Measurements from ENCODE around the gene CNPY1.
"Not testable (repeated sequence)": the region's sequence is repeated elsewhere in the genome, so short reads cannot be mapped to it uniquely, and the experiment has no call there.

The CNPY1 gene

DNA sequence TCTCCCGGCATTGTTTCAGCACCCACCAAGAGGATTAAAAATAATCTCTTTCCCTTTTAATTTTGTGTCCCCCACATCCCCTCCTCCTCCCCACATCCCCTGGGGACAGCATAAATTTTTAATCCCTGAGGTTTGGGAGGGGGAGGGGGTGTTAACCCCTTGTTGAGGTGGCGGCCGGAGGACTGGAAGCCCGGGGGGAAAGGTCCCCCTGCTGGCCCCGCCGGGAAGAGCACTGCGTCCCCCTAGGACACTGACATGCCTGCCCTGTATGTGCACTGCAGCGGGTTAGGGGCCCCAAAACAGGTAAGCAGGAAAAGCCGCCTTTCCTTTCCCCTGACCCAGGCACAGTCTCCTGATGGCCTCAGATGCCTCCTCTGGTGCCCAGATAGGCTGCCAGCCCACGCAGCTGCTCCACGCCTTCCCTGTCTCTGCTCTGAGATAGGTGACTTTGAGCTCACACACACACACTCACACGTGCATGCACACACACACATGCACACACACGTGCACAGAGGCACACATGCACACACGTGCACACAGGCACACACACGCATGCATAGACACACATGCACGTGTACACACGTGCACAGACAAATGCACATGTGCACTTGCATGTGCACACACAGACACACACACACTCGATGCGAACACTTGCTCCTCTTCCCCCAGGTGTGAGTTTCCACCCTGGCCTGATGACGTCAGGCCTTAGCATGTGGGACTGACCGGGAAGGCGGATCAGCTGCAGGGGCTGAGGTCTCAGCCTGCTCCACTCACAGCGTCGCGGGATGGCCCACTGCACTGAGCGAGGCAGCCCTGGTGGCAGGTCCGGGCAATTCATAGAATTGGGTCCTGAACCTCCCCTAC is 12.3 kb downstream of the CNPY1 start:
- peak; percentile 79 for DNase-seq (ENCODE audit: low read depth, low spot score)

DNA sequence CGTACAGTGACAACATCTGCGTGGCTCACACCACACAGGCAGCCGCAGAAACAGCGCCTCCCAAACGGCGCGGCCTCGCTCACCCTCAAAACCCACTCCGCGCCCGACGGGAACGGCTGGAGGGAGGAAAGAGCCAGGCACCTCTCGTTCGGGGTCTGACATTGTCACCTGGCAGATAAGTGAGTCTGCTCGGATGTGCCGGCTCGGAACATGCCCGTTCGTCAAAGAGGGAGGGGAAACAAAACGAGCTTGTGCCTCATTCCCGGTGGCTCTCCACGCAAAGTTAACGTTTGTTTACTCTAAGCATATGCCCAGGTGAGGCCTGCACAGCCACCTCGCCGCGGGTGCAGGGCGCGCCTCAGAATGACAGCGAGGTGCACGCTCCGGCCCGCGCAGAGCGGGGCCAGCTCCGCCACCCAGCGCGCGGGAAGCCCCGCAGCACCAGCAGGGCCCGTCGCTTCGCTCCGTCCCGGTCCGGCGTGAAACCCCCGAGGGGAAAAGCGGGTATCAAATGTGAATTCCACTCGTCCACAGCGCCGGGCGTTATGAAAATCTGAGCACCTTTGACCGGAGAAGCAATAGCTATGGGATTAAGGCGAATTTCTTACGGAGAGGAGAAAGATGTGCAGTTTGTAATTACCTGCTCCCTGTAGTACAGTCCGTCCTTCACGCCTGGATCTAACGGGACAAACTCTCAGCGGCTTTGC is 13.1 kb downstream of the CNPY1 start:
- peak; percentile 35 for DNase-seq (ENCODE audit: low read depth, low spot score)

- no peak for DNase-seq (ENCODE audit: low read depth, low spot score)
Observed at GRCh38 chr7:155532792-155533119, 13.6 kb downstream of the CNPY1 start.

- peak; percentile 57 for DNase-seq (ENCODE audit: low read depth, low spot score)
Observed at GRCh38 chr7:155531681-155532080, 14.7 kb downstream of the CNPY1 start.

DNA sequence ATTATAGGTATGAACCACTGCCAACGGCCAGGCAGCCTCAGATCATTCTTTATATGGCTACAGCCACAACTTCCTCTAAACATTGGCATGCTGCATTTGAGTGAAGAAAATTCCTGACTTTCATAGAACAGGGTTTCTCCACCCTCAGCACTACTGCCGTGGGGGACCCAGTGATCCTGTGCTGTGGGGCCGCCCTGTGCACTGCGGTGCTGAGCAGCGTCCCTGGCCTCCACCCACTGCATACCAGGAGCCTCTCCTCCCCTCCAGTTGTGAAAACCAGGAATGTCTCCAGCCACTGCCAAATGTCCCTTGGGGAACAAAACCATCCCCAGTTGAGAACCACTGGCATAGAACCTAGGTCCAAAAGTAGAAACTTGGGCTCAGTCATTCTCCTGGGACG is 15.8 kb downstream of the CNPY1 start:
- DNase-seq (ENCODE audit: low read depth, low spot score) = no peak

- DNase-seq (ENCODE audit: low read depth, low spot score) = no peak
Observed at GRCh38 chr7:155529845-155530244, 16.5 kb downstream of the CNPY1 start.

DNA sequence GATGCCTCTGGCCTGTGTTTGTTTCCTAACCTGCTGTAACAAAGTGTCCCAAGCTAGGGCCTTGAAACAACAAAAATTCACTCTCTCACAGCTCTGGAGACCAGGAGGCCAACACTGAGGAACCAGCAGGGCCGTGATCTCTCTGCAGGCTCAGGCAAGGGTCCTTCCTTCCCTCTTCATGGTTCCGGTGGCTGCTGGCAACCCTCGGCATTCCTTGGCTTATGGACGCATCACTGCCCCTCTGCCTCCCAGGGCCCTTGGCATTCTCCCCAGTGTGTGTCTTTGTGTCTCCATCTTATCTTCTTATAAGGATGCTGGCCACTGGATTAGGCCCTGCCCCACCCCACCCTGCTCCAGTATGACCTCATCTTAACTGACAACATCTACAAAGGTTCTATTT is 17.0 kb downstream of the CNPY1 start:
- no peak for DNase-seq (ENCODE audit: low read depth, low spot score)

- no peak for DNase-seq (ENCODE audit: low read depth, low spot score)
Observed at GRCh38 chr7:155527664-155528063, 18.7 kb downstream of the CNPY1 start.

DNA sequence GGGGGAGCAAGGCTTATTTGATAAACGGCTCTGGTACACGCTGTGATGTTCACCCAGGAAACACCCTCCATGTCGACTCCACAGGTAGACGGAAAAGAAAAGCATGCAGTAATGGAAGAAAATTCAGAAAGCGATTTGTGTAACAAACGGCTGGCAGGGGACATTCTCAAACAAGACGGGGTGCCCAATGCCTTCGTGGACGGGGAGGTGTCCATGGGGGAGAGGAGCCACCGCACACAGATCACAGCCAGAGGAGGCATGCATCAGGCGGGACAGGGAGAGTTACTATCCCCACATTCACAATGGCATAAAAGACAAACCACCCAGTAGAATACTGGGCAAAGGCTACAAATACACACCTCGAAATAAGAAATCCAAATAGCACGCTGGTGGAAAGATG is 20.1 kb downstream of the CNPY1 start:
- no peak for DNase-seq (ENCODE audit: low read depth, low spot score)

GRCh38 chr7:155524018-155524556 is 22.3 kb downstream of the CNPY1 start:
- no peak for DNase-seq (ENCODE audit: low read depth, low spot score)

- no peak for DNase-seq (ENCODE audit: low read depth, low spot score)
Observed at GRCh38 chr7:155523168-155523675, 23.1 kb downstream of the CNPY1 start.

GRCh38 chr7:155521743-155522398 is 24.5 kb downstream of the CNPY1 start:
- no peak for DNase-seq (ENCODE audit: low read depth, low spot score)

- no peak for DNase-seq (ENCODE audit: low read depth, low spot score)
Observed at GRCh38 chr7:155521007-155521742, 25.2 kb downstream of the CNPY1 start.

- DNase-seq (ENCODE audit: low read depth, low spot score) = no peak
Observed at GRCh38 chr7:155520114-155520513, 26.2 kb downstream of the CNPY1 start.

DNA sequence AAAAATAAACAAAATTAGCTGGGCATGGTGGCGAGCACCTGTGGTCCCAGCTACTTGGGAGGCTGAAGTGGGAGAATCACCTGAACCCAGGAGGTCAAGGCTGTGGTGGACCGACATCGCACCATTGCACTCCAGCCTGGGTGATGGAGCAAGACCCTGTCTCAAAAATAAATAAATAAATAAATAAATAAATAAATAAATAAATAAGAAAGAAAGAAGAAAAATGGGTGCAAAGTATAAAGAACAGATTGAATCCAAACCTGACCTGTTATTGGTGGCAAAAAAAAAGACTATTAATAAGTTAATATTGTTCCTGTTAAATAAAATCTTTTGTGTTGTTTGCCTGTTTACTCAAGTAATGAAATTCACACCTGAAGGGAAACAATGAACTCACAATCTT is 27.0 kb downstream of the CNPY1 start:
- not testable (repeated sequence) for DNase-seq (ENCODE audit: low read depth, low spot score)

GRCh38 chr7:155518633-155519032 is 27.7 kb downstream of the CNPY1 start:
- no peak for DNase-seq (ENCODE audit: low read depth, low spot score)

DNA sequence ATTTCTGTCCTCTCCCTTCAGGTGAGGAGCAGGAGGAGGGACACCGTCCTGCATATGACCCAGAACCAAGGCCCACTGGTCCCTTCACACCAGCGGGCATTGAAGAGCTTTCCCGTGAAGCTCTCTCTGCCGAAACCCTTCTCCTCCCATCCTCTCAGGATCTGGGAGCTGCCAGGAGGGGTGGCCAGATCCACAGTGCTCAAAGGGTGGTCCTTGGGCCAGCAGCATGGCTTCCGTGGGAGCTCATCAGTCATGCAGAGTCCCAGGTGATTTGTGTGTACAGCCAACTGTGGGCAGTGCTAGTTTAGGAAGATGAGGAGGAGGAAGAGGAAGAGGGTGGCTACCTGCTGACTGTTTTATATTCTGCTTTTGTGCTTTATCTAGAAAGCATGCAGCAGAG is 28.4 kb downstream of the CNPY1 start:
- DNase-seq (ENCODE audit: low read depth, low spot score) = no peak

DNA sequence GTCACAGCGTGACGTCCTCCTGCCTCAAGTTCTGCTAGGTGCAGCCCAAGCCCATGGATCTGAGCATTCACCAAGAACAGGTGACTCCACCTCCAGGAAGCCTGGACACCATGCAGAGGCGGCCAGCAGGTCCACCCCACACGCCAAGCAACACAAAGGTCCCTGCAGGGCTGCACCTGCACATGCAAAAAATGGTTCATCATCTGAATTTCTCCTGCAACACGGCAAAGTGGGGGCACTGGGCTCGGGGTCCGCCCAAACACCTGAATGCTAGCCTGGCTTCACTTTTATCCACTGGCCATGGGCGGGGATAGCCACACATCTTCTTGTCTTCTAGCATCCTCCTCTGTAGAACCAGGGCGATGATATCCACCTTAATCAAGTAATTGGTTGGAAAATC is 28.9 kb downstream of the CNPY1 start:
- DNase-seq (ENCODE audit: low read depth, low spot score) = no peak

GRCh38 chr7:155516466-155516865 is 29.9 kb downstream of the CNPY1 start:
- no peak for DNase-seq (ENCODE audit: low read depth, low spot score)

- DNase-seq (ENCODE audit: low read depth, low spot score) = no peak
Observed at GRCh38 chr7:155515318-155515717, 31.0 kb downstream of the CNPY1 start.

GRCh38 chr7:155514296-155514695 is 32.1 kb downstream of the CNPY1 start:
- DNase-seq (ENCODE audit: low read depth, low spot score) = no peak
